GM12873 (cell line): ENCODE data around the gene SOD3.

Experiments used
- TF ChIP-seq, protein P1 (sequence below): IDR thresholded peaks from 2 replicates; pipeline ENCODE4 v1.5.1; 2012; ENCODE audit warnings: low read depth, mild to moderate bottlenecking, moderate library complexity, low read length, control low read depth; ENCODE audit not compliant: insufficient read depth; ENCODE audit errors: missing control alignments

The SOD3 gene

DNA sequence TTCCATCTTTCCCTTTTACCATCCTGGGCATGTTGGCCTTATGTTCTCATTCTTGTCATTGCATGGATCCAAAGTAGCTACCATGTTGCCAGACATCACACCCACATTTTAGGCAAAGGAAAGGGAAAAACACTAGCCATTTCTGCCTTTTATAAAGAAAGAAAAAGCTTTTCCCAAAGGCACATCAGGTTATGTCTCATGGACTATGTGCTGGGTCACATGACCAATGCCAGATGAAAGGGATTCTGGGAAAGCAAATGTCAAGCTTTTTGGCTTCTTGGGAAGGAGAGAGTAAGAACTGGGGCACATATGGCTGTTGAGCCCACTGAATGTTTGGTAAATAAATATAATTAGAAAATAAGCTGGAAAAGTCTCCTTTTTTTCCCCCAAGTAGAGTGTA is 4.3 kb upstream of the SOD3 start:
- TF ChIP-seq, protein P1, sequence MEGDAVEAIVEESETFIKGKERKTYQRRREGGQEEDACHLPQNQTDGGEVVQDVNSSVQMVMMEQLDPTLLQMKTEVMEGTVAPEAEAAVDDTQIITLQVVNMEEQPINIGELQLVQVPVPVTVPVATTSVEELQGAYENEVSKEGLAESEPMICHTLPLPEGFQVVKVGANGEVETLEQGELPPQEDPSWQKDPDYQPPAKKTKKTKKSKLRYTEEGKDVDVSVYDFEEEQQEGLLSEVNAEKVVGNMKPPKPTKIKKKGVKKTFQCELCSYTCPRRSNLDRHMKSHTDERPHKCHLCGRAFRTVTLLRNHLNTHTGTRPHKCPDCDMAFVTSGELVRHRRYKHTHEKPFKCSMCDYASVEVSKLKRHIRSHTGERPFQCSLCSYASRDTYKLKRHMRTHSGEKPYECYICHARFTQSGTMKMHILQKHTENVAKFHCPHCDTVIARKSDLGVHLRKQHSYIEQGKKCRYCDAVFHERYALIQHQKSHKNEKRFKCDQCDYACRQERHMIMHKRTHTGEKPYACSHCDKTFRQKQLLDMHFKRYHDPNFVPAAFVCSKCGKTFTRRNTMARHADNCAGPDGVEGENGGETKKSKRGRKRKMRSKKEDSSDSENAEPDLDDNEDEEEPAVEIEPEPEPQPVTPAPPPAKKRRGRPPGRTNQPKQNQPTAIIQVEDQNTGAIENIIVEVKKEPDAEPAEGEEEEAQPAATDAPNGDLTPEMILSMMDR: no peak

DNA sequence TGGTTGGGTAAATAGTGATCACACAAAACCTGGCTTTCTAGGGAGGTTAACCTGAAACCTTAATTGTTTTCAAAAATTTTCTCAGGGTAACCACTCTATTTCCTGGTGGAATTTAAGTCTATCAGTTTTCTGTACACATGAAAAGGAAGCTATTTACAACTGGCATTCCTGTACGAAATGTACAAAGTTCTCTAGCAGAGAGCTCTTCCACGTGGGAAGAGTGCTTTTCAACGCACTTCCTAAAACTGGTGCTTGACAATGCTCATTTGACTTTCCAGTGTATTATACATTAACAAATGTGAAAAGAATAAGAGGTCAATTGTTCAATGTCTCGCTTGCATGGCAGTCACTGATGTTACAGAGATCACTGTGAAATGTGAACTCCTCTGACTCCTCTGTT is 2.8 kb upstream of the SOD3 start:
- TF ChIP-seq, protein P1: no peak

DNA sequence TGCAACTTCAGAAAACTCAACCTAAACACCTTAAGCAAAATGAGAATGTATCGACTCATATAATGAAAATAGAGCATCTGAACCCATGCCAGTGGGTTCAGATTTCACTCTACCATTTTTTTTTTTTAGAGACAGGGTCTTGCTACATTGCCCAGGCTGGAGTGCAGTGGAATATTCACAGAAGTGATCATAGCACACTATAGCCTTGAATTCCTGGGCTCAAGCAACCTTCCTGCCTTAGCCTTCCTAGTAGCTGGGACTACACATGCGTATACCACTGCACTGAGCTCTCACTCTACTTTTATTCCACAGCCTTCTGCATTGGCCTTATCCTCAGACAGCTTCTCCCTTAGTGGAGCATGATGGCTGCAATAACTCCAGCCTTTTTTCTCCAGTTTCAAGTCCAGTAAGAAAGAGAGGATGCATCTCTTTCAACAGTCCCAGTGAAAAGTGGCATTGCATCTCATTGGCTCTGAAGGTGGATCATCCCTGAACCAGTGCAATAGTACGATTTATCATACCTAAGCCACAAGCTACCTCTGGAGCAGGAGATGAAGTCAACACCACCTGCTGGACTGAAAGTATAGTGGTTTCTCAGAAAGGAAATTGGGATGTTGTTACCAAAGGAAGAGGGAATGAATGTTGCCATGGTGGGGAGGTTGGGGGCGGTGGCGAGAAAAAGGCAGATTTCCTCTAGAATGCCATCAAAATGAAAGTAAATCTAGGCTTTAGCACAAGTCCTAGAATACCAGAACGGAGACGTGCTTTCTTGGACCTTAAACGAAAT is 2.0 kb upstream of the SOD3 start:
- TF ChIP-seq, protein P1: no peak

DNA sequence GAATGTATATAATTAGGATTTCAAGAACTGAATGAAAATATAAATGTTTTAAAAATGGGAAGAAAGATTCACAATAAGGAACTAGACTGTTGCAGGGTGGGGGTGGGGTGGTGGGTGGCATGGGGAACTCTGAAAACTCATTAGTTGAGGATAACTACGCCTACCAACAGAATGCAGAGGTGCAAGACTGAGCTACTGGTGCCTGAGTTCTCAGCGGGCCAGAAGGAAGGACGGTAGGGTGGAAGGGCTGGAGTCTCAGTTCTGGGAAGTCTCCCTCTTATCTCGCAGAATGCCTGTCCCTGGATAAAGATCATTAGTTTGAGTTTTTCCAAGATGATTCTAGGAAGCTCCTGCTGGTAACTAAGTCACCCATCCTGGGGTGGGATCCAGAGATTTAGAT is 1.3 kb upstream of the SOD3 start:
- TF ChIP-seq, protein P1: no peak

DNA sequence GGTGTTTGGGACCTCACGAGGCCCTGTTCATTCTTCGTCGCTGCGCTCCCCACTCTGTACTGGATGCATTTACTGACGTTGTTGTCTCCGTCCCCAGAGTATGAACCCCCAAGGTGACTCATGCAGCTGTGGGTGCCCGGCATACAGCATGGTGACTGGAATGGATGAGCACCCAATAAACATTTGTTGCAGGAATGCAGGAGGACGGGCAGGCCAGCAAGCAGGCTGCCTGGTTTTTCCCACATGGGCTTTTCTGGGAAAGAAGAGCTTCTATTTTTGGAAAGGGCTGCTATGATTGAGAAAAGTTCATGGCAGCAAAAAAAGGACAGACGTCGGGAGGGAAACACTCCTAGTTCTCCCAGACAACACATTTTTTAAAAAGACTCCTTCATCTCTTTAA is 893 bp upstream of the SOD3 start:
- TF ChIP-seq, protein P1: no peak

DNA sequence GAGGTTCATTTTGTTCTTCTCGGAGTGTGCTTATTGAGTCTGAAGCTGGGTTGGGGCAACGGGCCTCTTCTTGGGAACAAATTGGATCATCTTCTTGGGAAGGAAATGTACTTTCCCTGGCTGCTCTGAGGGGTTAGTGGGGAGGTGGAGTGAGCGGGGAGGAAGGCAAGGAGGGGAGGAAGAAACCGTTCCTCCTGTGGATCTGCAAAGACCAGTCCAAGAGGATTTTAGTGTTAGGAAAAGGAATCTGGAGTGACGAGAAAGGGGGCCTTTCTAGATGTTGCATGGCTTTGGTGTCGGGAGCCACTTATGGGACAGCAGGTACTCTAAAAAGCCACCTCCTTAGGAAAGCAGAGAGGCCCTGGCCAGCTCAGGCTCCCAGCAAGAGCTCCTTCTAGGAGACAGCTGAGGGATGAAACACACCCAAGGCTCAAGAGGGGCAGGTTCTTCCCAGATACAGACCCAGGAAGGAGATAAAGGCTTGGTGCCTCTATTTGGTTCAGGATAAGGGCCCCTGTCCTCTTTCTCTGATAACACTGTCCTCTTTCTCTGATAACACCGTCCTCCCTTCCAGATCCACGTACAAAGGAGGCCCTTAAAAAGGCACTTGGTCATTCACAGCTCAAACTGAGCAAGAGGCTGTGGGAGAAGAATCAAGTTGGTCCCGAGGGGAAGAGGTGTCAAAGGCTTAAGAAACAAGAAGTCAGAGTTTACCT is 451 bp downstream of the SOD3 start:
- TF ChIP-seq, protein P1: no peak

DNA sequence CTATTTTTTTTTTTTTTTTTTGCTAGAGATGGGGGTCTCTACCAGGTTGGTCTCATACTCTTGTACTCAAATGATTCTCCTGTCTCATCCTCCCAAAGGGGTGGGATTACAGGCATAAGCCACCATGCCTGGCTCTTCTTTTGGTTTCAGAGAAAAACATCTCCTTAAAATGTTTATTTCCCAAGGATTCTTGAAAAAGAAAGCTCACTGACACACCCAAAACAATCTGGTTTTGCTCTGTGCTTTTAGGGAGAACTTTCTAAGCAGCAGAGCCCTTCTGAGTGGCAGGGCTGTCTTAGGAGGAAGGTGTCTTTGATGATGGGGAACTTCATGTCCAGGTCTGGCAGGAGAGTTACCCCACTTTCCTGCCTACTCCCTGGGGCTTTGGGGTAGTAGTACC is 1.2 kb downstream of the SOD3 start:
- TF ChIP-seq, protein P1: no peak
